Activated CD8-positive, alpha-beta T cell treated with anti-CD3 and anti-CD28 coated beads for 36 hours (primary cell): ENCODE measurements around the gene CRKL. TPM values are rescaled to one million over a fixed set of nuclear protein-coding genes. Genes with fewer than 3 reads are reported as not detected.
"Not testable (repeated sequence)": the region's sequence is repeated elsewhere in the genome, so short reads cannot be mapped to it uniquely, and the experiment has no call there.

Source experiments
- ATAC-seq: fragments of 200-7000 bp; cut with Tn5 transposase; one replicate; pipeline ENCODE4 v1.10.0; 2021; ENCODE audit warnings: mild to moderate bottlenecking, moderate library complexity
- CTCF ChIA-PET: fragments of 350-600 bp; sonication (Branson Sonifier 250); formaldehyde crosslinking; loops from one replicate; lab custom pipeline; 2021; ENCODE audit warnings: antibody characterized with exemption; lab: Charles Lee
- POLR2A ChIA-PET: fragments of 350-600 bp; sonication (Branson Sonifier 250); formaldehyde crosslinking; loops from one replicate; lab custom pipeline; 2021; ENCODE audit warnings: antibody characterized with exemption; lab: Charles Lee
- DNase-seq: peaks from one replicate; pipeline ENCODE4 v3.0.0-alpha.2; 2020
- H3K27ac Mint-ChIP-seq: one replicate; pipeline ENCODE4 v1.8.0; 2021; ENCODE audit warnings: mild to moderate bottlenecking, mixed read lengths
- H3K27me3 Mint-ChIP-seq: one replicate; pipeline ENCODE4 v1.8.0; 2021; ENCODE audit warnings: mixed read lengths
- H3K36me3 Mint-ChIP-seq: one replicate; pipeline ENCODE4 v1.8.0; 2021; ENCODE audit warnings: low read depth, mixed read lengths
- H3K4me1 Mint-ChIP-seq: one replicate; pipeline ENCODE4 v1.8.0; 2021; ENCODE audit warnings: low read depth, mixed read lengths
- H3K4me3 Mint-ChIP-seq: one replicate; pipeline ENCODE4 v1.8.0; 2021; ENCODE audit warnings: mild to moderate bottlenecking, moderate library complexity, mixed read lengths
- H3K9me3 Mint-ChIP-seq: one replicate; pipeline ENCODE4 v1.8.0; 2021; ENCODE audit warnings: mixed read lengths
- CTCF ChIP-seq: fragments of 200-600 bp; IDR thresholded peaks from one replicate; pipeline ENCODE4 v1.8.0; 2022; ENCODE audit warnings: antibody characterized with exemption, mild to moderate bottlenecking
- intact Hi-C: fragments of 100-400 bp; cut with micrococcal nuclease; formaldehyde crosslinking; loops from one replicate; pipeline ENCODE4 v1.10.0; 2022
- total RNA-seq, 2 experiments: library from RNA; stranded (reverse); gene quantifications; one replicate each; pipeline ENCODE4 v1.2.3, GENCODE V29; 2021

The CRKL gene
- total RNA-seq, 2 experiments from 2014 or later, result 99.1 to 102 TPM

GRCh38 chr22:20968281-20968977 is 51.2 kb downstream of the CRKL start:
- POLR2A ChIA-PET, result no interaction called here
- Mint-ChIP-seq H3K36me3 (no peaks in the 10 kb centered on the region), H3K4me3 (no peak overlapping the region), H3K9me3 (no peaks in the 10 kb centered on the region), H3K27ac (no peak overlapping the region), H3K27me3 (peaks cover 10% of the 10 kb centered on the region), H3K4me1 (peaks cover 6% of the 10 kb centered on the region)
- ATAC-seq (no peak), DNase-seq (no peak)
- intact Hi-C loops, result no loop called here
- TF ChIP-seq CTCF, result no peak
- CTCF ChIA-PET, result interaction anchor here (0.8 kb wide), 1 partner anchor 9 kb away, joined by 4 read pairs; no protein-coding TSS in a partner anchor

GRCh38 chr22:20970939-20971657 is 53.9 kb downstream of the CRKL start:
- TF ChIP-seq CTCF, result no peak
- Mint-ChIP-seq H3K9me3 (no peaks in the 10 kb centered on the region), H3K27me3 (no peaks in the 10 kb centered on the region), H3K36me3 (no peaks in the 10 kb centered on the region), H3K4me1 (no peaks in the 10 kb centered on the region), H3K4me3 (no peak overlapping the region), H3K27ac (no peak overlapping the region)
- DNase-seq (no peak), ATAC-seq (no peak)
- intact Hi-C loops, result loop anchor here (10.0 kb wide), 1 partner anchor 46 kb away; no protein-coding TSS in a partner anchor
- CTCF ChIA-PET, result interaction anchor here (1.9 to 2.2 kb wide), 2 partner anchors 10 kb away, joined by 8 to 10 read pairs; partner anchors contain the start of gene LZTR1
- POLR2A ChIA-PET, result no interaction called here

- H3K27me3 Mint-ChIP-seq, H3K9me3 Mint-ChIP-seq, H3K27ac Mint-ChIP-seq, H3K36me3 Mint-ChIP-seq, POLR2A ChIA-PET, ATAC-seq, DNase-seq, H3K4me3 Mint-ChIP-seq, H3K4me1 Mint-ChIP-seq: not testable (repeated sequence)
- CTCF ChIA-PET, result interaction anchor here (1.9 to 2.2 kb wide), 2 partner anchors 9 to 11 kb away, joined by 8 to 10 read pairs; partner anchors contain the start of gene LZTR1
- intact Hi-C loops, result loop anchor here (10.0 kb wide), 1 partner anchor 47 kb away; no protein-coding TSS in a partner anchor
Measured at GRCh38 chr22:20972014-20972694, 54.9 kb downstream of the CRKL start.

- CTCF ChIA-PET, result interaction anchor here (0.9 to 2.2 kb wide), 3 partner anchors 9 to 12 kb away, joined by 3 to 10 read pairs (median 3); partner anchors contain the start of gene LZTR1
Measured at GRCh38 chr22:20972933-20973577, 55.8 kb downstream of the CRKL start.

More at GRCh38 chr22:20972933-20973577, 55.8 kb downstream of the CRKL start:
- Mint-ChIP-seq H3K27ac (no peak overlapping the region), H3K27me3 (no peaks in the 10 kb centered on the region), H3K4me3 (no peak overlapping the region), H3K36me3 (no peaks in the 10 kb centered on the region), H3K9me3 (no peaks in the 10 kb centered on the region), H3K4me1 (no peaks in the 10 kb centered on the region)
- POLR2A ChIA-PET, result no interaction called here
- ATAC-seq (no peak), DNase-seq (no peak)
- intact Hi-C loops, result loop anchor here (10.0 kb wide), 1 partner anchor 48 kb away; no protein-coding TSS in a partner anchor
- no peak for TF ChIP-seq CTCF
